Measurements from ENCODE around the gene MFNG.
"Not testable (repeated sequence)": the region's sequence is repeated elsewhere in the genome, so short reads cannot be mapped to it uniquely, and the experiment has no call there.

The MFNG gene, protein sequence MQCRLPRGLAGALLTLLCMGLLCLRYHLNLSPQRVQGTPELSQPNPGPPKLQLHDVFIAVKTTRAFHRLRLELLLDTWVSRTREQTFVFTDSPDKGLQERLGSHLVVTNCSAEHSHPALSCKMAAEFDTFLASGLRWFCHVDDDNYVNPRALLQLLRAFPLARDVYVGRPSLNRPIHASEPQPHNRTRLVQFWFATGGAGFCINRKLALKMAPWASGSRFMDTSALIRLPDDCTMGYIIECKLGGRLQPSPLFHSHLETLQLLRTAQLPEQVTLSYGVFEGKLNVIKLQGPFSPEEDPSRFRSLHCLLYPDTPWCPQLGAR

DNA sequence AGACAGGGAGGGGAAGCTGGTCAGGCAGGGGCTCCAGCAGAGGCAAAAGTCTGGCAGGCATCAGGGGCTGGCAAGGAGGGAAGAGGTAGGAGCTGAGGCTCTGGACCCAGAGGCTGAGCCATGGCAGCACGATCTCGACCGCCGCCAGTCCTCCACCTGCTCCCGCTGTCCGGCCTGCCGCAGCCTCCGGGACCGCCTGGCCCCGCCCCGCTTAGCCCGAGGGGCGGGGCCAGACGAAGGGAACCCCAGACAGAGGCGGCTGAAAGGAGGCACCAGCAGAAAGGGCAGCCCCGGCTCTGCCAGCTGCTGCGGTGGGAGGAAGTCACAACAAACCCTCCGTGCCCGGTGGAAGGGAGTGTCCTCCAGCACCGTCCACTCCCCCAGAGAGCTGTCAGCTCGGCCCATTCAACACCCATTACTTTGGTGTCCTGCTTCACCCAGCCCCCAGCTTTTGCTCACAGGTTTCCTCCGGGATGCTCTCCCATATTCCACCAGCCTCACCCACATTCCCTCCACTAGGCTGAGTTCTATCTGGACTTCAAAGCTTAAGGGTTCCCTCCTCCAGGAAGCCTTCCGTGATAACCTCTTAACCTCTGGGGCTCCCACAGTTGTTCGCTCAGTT lies at the start of gene MFNG:
Gene MFNG, minus strand, starts transcription at position 161 of the 622 bp plus-strand sequence. CDS start 207 bp downstream, outside the sequence.
- DNase-seq (ENCODE audit: low read depth in 2 of 2), result peak; percentile 45 to 73

DNA sequence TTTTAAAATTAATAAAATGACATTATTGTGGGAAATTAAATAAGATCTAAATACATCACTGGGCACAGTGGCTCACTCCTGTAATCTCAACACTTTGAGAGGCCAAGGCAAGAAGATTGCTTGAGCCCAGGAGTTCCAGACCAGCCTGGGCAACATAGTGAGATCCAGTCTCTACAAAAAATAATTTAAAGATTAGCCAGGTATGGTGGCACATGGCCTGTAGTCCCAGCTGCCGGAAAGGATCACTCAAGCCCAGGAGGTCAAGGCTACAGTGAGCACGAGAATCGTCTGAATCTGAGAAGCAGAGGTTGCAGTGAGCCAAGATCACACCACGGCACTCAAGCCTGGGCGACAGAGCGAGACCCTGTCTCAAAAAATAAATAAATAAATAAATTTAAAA lies 49.0 kb upstream of the MFNG start:
- DNase-seq (ENCODE audit: low read depth in 2 of 2), result no peak

DNA sequence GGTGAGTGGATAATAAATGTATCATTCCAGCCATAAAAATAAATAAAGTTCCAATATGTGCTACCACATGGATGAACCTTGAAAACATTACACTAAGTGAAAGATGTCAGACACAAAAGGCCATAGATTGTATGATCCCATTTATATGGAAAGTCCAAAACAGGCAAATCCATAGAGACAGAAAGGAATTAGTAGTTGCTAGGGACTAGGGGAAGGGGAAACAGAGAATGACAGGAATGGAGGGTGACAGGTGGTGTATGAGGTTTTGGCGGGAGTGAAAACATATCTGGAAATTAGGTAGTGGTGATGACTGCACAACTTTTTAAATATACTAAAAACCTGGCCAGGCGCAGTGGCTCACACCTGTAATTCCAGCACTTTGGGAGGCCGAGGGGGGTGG lies 48.3 kb upstream of the MFNG start:
- DNase-seq (ENCODE audit: low read depth in 2 of 2), result no peak

DNA sequence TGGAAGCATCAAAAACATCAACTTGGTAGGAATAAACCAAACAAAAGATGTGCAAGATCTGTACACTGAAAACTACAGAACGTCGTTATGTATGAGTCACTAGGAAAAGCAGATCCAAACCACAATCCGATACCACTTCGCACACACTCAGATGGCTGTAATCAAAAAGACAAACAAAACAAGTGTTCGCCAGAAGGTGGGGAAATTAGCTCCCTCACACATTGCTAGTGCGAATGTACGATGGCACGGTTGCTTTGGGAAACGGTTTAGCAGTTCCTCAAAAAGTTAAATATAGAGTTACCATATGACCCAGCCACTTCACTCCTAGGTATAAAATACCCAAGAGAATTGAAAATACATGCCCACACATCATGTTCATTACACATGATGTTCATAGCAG lies 47.8 kb upstream of the MFNG start:
- no peak for DNase-seq (ENCODE audit: low read depth in 2 of 2)

DNA sequence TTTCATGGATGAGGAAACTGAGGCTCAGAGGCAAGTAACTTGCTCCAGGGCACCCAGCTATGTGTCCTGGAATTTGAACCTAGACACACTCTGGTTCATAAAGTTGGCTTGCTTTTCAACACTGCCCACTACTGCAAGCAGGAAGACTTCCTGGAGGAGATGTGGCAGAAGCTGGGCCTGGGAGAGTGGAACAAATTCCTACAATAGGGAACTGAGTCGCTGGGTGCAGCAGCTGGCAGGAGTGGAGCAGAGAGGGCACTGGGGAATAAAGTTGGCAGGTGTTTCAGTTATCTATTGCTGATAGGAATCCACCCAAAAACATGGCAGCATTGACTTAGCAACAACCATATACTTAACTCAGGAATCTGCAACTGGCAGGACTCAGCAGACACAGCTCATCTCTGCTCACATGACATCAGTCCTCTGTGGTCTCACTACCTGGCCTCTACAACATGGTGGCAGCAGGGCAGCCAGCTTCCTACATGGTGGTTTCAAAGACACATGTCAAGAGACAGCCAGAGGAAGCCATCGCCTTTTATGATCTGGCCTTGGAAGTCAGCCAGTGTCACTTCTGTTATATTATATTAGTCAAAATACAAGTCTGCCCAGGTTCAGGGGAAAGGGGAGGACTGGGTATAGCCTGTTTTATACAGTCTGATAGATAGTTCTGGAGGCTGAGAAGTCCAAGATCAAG lies 43.6 kb upstream of the MFNG start:
- DNase-seq (ENCODE audit: low read depth in 2 of 2), result no peak

DNA sequence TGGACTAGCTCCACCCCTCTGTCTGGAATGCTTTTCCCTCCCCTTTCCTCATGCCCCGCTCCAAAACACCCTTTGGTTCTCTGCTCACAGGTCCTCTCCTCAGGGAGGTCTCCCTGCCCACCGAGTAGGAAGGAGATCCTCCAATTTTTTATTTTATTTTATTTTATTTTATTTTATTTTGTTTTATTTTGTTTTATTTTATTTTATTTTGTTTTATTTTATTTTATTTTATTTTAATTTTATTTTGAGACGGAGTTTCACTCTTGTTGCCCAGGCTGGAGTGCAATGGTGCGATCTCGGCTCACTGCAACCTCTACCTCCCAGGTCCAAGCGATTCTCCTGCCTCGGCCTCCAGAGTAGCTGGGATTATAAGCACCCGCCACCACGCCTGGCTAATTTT lies 41.8 kb upstream of the MFNG start:
- DNase-seq (ENCODE audit: low read depth in 2 of 2), result not testable (repeated sequence)

DNA sequence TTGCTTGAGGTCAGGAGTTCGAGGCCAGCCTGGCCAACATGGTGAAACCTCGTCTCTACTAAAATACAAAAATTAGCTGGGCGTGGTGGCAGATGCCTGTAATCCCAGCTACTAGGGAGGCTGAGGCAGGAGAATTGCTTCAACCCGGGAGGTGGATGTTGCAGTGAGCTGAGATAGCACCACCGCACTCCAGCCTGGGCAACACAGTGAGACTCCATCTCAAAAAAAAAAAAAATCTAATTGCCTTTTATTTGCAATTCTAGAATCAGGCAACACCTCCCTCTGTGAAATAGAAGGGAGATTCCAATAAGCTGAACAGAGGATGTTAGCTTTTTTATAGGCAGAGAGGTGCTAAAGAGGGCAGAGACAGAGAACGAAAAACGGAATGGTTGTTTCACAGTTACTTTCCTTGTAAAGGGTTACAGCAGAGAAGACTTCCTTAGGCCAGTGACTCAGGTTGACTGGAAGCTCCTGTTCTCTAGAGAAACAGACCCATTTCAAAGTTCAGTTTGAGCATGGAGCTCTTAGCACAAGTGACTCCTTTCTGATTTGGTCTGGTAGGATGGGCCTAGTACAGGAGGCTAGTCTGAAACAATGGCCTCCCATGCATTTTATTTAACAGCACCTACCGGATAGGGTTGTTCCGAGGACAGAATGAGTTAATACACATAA lies 41.0 kb upstream of the MFNG start:
- DNase-seq (ENCODE audit: low read depth in 2 of 2), result not testable (repeated sequence)

DNA sequence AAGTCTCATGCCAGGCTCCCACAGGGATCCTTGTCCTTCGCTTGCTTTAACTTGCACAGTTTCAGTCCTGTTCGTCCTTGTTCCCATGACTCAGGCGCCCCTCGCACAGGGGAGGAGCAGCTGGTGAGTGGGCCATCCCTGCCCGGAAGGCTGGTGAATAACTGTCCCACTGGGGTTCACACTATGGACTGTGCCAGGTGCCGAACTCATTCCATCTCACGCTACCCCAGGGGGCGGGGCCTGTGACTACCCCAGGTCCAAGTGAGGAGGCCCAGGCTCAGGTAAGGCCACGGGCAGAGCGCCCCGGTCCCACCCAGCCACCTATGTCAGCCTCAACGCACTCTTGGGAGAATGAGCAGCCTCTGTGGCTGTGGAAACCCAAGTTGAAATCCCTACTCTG lies 40.2 kb upstream of the MFNG start:
- DNase-seq (ENCODE audit: low read depth in 2 of 2), result no peak

DNA sequence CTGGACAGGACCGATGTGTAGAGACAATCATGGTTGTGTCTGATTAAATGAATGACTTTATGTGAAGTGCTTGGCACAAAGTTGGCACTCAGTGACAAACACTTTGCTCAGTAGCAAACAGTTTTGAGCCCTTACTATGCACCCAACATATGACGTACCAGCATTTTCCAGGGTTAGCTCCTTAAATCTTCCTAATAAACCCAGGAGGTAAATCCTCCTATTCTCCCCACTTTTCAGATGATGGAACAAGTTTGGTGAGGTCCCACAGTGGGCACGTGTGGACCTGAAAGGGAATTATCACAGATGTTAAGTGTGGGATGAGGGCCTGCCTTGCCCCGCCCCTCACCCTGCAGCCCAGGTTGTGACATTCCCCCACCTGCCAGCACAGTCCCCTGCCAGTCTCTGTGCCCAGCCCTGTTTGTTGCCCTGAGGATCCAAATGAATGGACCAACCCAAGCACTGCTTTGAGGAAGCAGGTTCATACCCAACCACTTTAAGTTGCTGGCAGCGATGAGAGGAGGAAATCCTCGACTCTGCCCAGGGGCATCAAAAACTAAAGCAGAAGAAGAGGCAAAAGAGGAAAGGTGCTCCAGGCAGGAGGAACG lies 39.7 kb upstream of the MFNG start:
- no peak for DNase-seq (ENCODE audit: low read depth in 2 of 2)

DNA sequence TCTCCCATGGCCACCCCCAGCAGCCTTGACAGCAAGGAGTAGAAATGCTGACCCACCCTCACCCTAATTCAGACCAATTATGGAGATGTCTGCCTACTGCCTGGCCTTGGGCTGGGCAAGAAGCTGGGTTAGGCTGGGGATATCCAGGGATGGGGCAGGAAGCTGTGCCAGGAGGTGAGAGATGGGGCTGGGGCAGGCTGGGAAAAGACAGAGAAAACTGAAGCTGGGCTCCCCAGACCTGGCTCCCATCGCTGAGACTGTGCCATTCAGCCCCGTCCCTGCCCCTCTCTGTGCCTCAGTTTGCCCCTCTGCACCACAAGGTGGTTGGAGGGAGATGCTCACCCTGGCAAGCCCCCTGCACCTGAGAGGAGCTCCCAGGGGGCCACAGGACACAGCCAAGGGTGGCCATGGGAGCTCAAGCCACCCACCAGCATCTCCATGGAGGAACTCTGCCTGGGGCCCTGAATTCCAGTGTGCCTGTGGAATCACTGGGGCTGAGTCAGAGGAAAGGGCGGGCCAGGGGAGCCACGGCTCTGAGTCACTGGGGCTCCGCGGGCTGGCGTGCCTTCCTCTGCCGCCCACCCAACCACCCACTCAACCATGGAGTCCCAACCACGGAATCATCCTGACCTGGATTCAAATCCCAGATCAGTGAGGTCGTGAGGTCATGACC lies 39.0 kb upstream of the MFNG start:
- DNase-seq (ENCODE audit: low read depth in 2 of 2), result peak in 1 of 2 donors; percentile 22

DNA sequence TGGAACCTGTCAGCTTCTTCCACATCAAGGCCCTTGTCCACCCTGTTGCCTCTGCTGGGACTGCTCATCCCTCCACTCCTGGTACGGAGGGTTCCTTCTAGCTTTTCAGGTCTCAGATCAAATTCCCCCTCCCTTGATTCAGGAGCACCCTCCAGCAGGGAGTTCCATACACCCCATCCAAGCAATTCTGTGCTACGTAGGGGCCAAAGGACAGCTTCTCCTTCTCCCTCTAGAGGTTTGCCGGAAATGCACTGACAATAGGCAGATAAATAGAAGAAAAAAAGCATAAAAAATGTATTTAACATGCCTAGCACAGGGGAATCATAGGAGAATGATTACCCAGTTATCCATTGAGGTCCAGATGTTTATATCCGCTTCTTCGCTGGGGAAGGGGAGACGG lies 36.3 kb upstream of the MFNG start:
- no peak for DNase-seq (ENCODE audit: low read depth in 2 of 2)

DNA sequence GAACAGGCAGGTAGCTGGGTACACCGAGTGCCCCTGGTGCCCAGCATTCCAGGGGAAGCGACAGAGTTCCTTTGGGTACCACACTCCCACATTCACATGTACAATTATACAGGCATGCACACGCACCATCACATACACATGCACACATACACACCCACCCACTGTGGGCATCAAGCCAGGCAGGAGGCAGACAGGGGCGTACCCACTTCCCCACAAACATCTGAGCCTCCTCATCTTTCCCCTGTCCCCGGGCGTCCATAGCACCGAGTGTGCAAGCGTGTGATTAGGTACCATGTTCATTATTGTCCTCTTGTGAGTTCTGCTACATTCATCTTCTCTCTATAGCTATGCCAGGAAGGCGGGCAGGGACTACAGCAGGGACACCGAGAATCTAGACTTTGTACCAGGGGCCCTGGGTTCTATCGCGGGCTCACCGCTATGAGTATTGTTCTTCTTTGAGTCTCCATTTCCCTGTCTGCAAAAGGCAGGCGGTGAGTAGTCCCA lies 35.1 kb upstream of the MFNG start:
- DNase-seq (ENCODE audit: low read depth in 2 of 2), result no peak

DNA sequence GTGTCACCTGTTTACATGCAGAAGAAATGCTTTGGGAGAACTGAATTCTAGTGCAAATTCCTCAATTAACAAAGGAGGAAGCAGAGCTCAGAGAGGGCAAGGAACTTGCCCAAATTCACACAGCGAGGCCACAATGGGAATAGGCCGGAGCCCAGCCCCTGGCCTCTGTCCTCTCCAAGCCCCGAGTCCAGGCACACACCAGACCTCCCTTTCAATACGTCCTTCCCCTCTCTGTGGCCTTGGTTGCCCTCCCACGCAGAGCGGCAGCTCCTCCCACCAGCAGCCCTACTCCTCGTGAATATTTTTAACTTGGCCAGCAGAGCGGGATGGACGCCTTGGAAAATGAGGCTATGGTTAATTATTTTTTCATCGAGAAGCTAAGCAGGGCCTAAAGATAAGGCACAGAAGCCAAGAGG lies 34.6 kb upstream of the MFNG start:
- no peak for DNase-seq (ENCODE audit: low read depth in 2 of 2)

DNA sequence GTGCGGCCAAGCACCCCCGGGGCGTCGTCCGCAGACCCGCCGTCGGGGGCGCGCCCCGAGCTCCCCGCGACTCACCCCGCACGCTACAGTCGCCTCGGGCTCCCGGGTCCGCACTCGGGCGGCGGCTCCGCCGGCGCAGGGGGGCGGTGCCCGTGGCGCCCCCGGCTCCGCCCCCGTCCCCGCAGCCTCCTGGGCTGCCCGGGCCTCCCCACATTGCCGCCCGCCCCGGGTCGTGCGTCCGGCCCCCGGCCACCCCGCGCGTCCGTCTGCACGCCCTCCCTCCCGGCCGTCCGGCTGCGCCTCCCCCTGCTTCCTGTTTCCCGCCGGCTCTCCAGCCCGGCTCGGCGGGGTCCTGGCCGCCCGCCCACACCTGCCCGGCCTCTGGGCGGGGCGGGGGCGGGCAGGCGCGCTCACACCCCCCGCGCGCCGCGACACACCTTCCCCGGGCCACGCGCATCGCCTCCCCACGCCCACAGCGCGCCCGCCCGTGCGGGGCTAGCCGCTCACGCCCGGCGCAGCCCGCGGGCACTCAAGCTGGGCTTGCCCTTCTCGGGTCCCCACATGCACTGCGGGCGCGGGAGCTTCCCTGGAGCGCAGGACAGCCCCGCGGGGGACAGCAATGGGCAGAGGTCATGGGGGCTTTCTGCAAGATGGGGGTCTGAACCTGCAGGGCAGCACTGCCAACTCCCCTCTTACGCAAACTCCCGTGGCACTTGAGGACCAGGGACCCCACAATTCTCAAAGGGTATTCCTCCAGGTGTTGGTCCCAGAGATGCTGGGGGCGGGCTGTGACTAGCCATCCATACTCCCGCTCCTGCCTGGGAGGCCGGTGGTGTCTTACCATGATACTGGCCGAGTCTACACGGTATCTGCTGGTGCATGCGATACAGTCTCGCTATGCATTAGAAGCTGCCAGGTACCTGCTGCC lies 33.3 kb upstream of the MFNG start, which contains the start of gene CARD10:
Gene CARD10, minus strand, starts transcription at position 148 of the 928 bp plus-strand sequence. CDS start 215 bp downstream, outside the sequence.
- DNase-seq (ENCODE audit: low read depth in 2 of 2), result no peak

DNA sequence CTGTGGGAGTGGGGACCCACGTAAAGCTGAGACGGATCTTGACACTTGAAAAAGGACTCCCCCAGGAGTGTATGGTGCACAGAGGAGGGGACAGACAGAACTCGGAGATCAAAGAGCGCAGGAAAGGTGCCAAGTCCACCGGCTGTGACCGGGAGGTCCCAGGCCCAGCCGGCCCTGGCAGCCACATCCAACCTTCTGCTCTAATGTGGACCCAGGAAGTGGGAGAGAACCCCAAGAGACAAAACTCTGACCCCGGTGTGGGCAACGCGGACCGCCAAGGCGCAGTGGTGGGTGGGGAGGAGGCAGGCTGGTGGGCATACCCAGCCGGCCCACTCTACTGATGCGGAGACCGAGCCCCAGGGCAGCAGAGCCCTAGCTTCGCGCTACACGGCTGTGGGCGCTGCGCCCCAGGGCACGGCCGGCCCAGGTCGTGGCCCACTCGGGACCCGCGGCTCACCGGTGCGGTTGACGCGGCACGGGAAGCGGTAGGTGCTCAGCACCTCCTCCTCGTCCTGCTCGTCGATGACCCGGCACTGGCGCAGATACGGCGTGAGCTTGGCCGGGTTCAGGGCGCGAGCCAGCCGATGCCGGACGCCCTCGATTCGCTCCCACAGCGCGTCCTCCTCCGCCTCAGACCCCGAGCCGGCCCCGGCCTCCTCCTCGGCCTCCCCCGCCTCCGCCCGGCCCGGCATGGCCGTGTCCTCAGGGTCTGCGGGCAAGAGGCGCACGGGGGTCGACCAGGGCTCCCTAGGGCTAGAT lies 32.5 kb upstream of the MFNG start:
- DNase-seq (ENCODE audit: low read depth in 2 of 2), result no peak

DNA sequence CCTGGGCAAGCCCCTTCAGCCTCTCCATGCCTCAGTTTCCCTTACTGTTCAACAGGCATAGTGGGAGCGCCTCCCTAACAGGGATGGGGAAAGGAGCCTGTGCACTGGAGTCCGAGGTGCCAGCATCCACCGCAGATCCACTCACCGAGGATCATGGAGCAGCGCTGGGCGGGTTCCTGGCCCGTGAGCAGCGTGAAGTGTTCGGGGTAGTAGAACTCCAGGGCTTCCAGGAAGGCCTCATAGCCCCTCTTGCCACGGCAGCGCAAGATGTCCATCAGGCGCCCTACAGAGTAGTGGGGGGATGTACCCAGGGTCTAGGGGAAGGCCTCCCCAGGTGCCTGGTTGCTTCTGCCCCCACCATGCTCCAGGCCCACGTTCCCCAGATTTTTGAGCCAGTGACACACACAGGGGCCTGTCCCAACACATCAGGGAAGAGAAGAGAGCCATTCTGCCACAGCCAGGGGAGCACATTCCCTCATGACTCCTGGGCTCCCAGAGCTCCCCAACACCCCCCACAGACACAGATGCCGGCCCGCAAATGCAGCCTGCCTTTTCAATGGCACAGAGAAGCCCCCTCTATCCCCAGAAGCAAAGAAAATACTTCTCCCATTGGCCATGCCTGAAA lies 31.8 kb upstream of the MFNG start:
- DNase-seq (ENCODE audit: low read depth in 2 of 2), result no peak

DNA sequence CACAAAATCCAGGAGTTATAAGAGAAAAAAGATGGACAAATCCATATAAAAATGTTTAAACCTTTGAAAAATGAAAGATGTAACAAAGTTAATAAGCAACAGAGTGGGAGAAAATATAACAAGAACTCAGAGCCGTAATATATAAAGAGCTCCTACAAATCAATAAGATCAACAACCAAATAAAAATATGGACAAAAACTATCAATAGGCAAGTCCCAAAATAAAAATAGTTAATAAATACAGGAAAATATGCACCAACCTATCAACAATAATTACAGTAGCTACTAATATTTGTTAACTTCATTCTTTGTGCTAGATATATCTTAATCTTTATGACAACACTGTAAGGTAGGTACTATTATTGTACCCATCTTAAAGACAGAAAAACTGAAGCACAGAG lies 30.3 kb upstream of the MFNG start:
- no peak for DNase-seq (ENCODE audit: low read depth in 2 of 2)

DNA sequence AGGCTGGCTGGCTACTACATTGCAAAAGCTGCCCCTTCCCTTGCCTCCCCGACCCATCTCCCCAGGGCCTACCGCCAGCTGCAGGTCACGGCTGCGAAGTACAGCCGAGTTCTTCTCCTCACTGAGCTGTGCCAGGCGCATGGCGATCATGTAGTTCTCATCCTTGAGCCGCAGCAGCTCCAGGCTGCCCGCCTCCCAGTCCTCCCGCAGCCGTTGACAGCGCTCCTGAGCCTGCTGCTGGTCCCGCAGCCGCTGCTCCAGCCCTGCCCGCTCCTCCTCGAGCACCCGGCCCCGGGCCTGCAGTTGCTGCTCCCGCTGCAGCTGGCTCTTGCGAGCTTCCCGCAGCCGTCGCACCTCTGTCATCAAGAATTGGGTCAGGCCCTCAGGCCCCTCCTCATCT lies 29.7 kb upstream of the MFNG start:
- DNase-seq (ENCODE audit: low read depth in 2 of 2), result no peak

All from stimulated activated CD8-positive, alpha-beta memory T cell treated with anti-CD3 and anti-CD28 coated beads, Interleukin-7, amount 100 ng/mL, for 4 hours (primary cell).